ENCODE data around the gene SRRM5. TPM values are rescaled to one million over a fixed set of nuclear protein-coding genes. Genes with fewer than 3 reads are reported as not detected.

SRRM5 gene
- total and polyA plus RNA-seq, 2 of the 4 experiments (the other 2 are of a cell fraction), result 0.10 TPM; not detected in 1

GRCh38 chr19:43664018-43664417 is 52.1 kb downstream of the SRRM5 start:
- Histone ChIP-seq H2AFZ (replicated peaks; ENCODE audit: low read length, poor library complexity) (no peak overlapping the region), H3K4me2 (ENCODE audit: low read depth, low read length) (no peak overlapping the region), H3K9me1 (ENCODE audit: insufficient read depth, low read length) (peaks cover 18% of the 10 kb centered on the region), H3K27ac (ENCODE audit: insufficient read depth, low read length) (no peak overlapping the region), H2AK5ac (ENCODE audit: low read depth, low read length) (no peak overlapping the region), H3K4me1 (ENCODE audit: control insufficient read depth, insufficient read depth, low read length) (peaks cover 8% of the 10 kb centered on the region), H3K14ac (replicated peaks; ENCODE audit: low read depth, low read length) (no peak overlapping the region), H3K79me1 (ENCODE audit: low read depth in 1 of 2, low read length in 2 of 2) (peaks cover 52 to 74% of the 10 kb centered on the region in 2 experiments), H3K9ac (ENCODE audit: low read depth, low read length) (no peak overlapping the region), H3K56ac (ENCODE audit: extremely low read depth, insufficient read depth, low read length) (no peak overlapping the region), H3K18ac (ENCODE audit: low read depth, low read length) (no peak overlapping the region), H3K4me3 (ENCODE audit: insufficient read depth, low read depth, low read length) (no peak overlapping the region), H2BK20ac (ENCODE audit: low read depth, low read length) (no peak overlapping the region), H2AK9ac (replicated peaks; ENCODE audit: low read depth, low read length, poor library complexity) (no peak overlapping the region), H2BK15ac (ENCODE audit: low read depth, low read length) (no peak overlapping the region), H3K36me3 (ENCODE audit: control insufficient read depth, insufficient read depth, low read length) (peaks cover 52% of the 10 kb centered on the region), H3K27me3 (ENCODE audit: control insufficient read depth, insufficient read depth, low read length) (no peaks in the 10 kb centered on the region), H3K23ac (ENCODE audit: low read depth, low read length) (no peak overlapping the region), H4K91ac (ENCODE audit: insufficient read depth, low read depth, low read length) (no peak overlapping the region), H4K5ac (ENCODE audit: low read depth, low read length) (no peak overlapping the region), H3K9me3 (ENCODE audit: control insufficient read depth, insufficient read depth, low read length) (no peaks in the 10 kb centered on the region), H2BK120ac (ENCODE audit: low read depth, low read length) (no peak overlapping the region), H2BK5ac (ENCODE audit: low read depth, low read length, poor library complexity, severe bottlenecking) (no peak overlapping the region), H4K20me1 (ENCODE audit: insufficient read depth, low read length) (peaks cover 62% of the 10 kb centered on the region), H4K8ac (ENCODE audit: low read depth in 2 of 2, low read length in 2 of 2) (no peak overlapping the region), H3K4ac (ENCODE audit: low read depth, low read length) (no peak overlapping the region)
- in situ Hi-C loops (cut with MboI; ENCODE audit: low sequenced_read_pairs), result no loop called here
- ATAC-seq (ENCODE audit: low read depth) (no peak), DNase-seq (no peak)
- ChIA-PET POLR2A (ENCODE audit: unreplicated experiment) (no interaction called here), CTCF (no interaction called here)
- dilution Hi-C loops (cut with HindIII; ENCODE audit: low sequenced_read_pairs, unreplicated experiment), result no loop called here
- WGBS, 2 experiments (ENCODE audit: extremely low coverage in 2 of 2, insufficient read length in 1 of 2), result no CpG with 5 or more reads among the region's 7 CpGs
- no TSS peak for BruUV-seq (replicated peaks)
- intact Hi-C loops (cut with micrococcal nuclease), result loop anchor here (10.0 kb wide), 1 partner anchor 559 kb away; no protein-coding TSS in a partner anchor
- no peak for TF ChIP-seq RFX5 (IDR thresholded peaks at IDR 0.05; ENCODE audit: low read depth, low read length)
- TF ChIP-seq, protein P1, sequence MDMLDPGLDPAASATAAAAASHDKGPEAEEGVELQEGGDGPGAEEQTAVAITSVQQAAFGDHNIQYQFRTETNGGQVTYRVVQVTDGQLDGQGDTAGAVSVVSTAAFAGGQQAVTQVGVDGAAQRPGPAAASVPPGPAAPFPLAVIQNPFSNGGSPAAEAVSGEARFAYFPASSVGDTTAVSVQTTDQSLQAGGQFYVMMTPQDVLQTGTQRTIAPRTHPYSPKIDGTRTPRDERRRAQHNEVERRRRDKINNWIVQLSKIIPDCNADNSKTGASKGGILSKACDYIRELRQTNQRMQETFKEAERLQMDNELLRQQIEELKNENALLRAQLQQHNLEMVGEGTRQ (IDR thresholded peaks at IDR 0.05; ENCODE audit: low read depth, low read length), result no peak
- TF ChIP-seq SMC3 (IDR thresholded peaks at IDR 0.05; ENCODE audit: low read depth, low read length), result no peak
- no peak for TF ChIP-seq MXI1 (IDR thresholded peaks at IDR 0.05; ENCODE audit: borderline replicate concordance, low read depth, low read length)
- TF ChIP-seq RAD21 (IDR thresholded peaks at IDR 0.05; ENCODE audit: low read length), result no peak
- no peak for TF ChIP-seq POLR2A (IDR thresholded peaks at IDR 0.05; ENCODE audit: low read depth, low read length)
- TF ChIP-seq MAFK (IDR thresholded peaks at IDR 0.05; ENCODE audit: low read depth, low read length), result no peak
- no peak for TF ChIP-seq NFE2L2 (IDR thresholded peaks at IDR 0.05; ENCODE audit: low read depth, low read length)
- no peak for TF ChIP-seq CEBPB (IDR thresholded peaks at IDR 0.05; ENCODE audit: low read depth, low read length)
- TF ChIP-seq MAZ (IDR thresholded peaks at IDR 0.05; ENCODE audit: borderline replicate concordance, low read depth, low read length), result no peak

Small RNA genes within 50 kb of the gene (microRNA-seq; reads per million reads assigned to microRNA genes)
- gene RN7SL368P (ENCODE audit: insufficient read depth, insufficient read length), result not detected

Small RNA genes within 50 kb of the gene (small RNA-seq; reads per million reads assigned to genes)
- 0 reads per million in 5 experiments for gene RN7SL368P

Other genes starting within 250 kb of the SRRM5 start
- gene TEX101, start 197.2 kb upstream of the SRRM5 start, total RNA-seq (2012; rRNA removed), result not detected in 2 replicates
- gene TEX101, start 197.2 kb upstream of the SRRM5 start, polyA plus RNA-seq (2012; rRNA removed), result not detected in 2 replicates
- gene LYPD3, start 146.5 kb upstream of the SRRM5 start, total RNA-seq (2012; rRNA removed), result 0.18 TPM in 1 of 2 replicates, not detected in the other
- gene LYPD3, start 146.5 kb upstream of the SRRM5 start, polyA plus RNA-seq (2012; rRNA removed), result 1.1 TPM in 2 replicates
- 2.9 and 3.3 TPM in 2 replicates for gene PHLDB3, start 107.3 kb upstream of the SRRM5 start, total RNA-seq (2012; rRNA removed)
- gene PHLDB3, start 107.3 kb upstream of the SRRM5 start, polyA plus RNA-seq (2012; rRNA removed), result 10.6 and 12.4 TPM in 2 replicates
- 141 and 161 TPM in 2 replicates for gene ETHE1, start 84.9 kb upstream of the SRRM5 start, total RNA-seq (2012; rRNA removed)
- gene ETHE1, start 84.9 kb upstream of the SRRM5 start, polyA plus RNA-seq (2012; rRNA removed), result 233 and 249 TPM in 2 replicates
- gene ZNF575, start 78.9 kb upstream of the SRRM5 start, total RNA-seq (2012; rRNA removed), result not detected in 2 replicates
- gene ZNF575, start 78.9 kb upstream of the SRRM5 start, polyA plus RNA-seq (2012; rRNA removed), result 0.77 and 0.87 TPM in 2 replicates
- gene XRCC1, start 36.6 kb upstream of the SRRM5 start, total RNA-seq (2012; rRNA removed), result 12.2 and 12.5 TPM in 2 replicates
- gene XRCC1, start 36.6 kb upstream of the SRRM5 start, polyA plus RNA-seq (2012; rRNA removed), result 21.3 and 25.9 TPM in 2 replicates
- 0.54 and 0.83 TPM in 2 replicates for gene PINLYP, start 36.3 kb upstream of the SRRM5 start, total RNA-seq (2012; rRNA removed)
- 1.0 and 1.4 TPM in 2 replicates for gene PINLYP, start 36.3 kb upstream of the SRRM5 start, polyA plus RNA-seq (2012; rRNA removed)
- gene IRGQ, start 16.0 kb upstream of the SRRM5 start, total RNA-seq (2012; rRNA removed), result 9.0 and 10.8 TPM in 2 replicates
- gene IRGQ, start 16.0 kb upstream of the SRRM5 start, polyA plus RNA-seq (2012; rRNA removed), result 6.8 and 9.9 TPM in 2 replicates
- gene ZNF576, start 15.5 kb upstream of the SRRM5 start, total RNA-seq (2012; rRNA removed), result 8.6 and 13.8 TPM in 2 replicates
- gene ZNF576, start 15.5 kb upstream of the SRRM5 start, polyA plus RNA-seq (2012; rRNA removed), result 19.5 and 24.9 TPM in 2 replicates
- 9.9 and 10.3 TPM in 2 replicates for gene ZNF428, start 7.5 kb downstream of the SRRM5 start, total RNA-seq (2012; rRNA removed)
- gene ZNF428, start 7.5 kb downstream of the SRRM5 start, polyA plus RNA-seq (2012; rRNA removed), result 32.3 and 45.4 TPM in 2 replicates
- 1.7 and 2.0 TPM in 2 replicates for gene CADM4, start 27.8 kb downstream of the SRRM5 start, total RNA-seq (2012; rRNA removed)
- 4.0 and 4.9 TPM in 2 replicates for gene CADM4, start 27.8 kb downstream of the SRRM5 start, polyA plus RNA-seq (2012; rRNA removed)
- 112 and 115 TPM in 2 replicates for gene PLAUR, start 58.1 kb downstream of the SRRM5 start, total RNA-seq (2012; rRNA removed)
- gene PLAUR, start 58.1 kb downstream of the SRRM5 start, polyA plus RNA-seq (2012; rRNA removed), result 263 and 328 TPM in 2 replicates
- gene IRGC, start 104.0 kb downstream of the SRRM5 start, total RNA-seq (2012; rRNA removed), result not detected in 2 replicates
- gene IRGC, start 104.0 kb downstream of the SRRM5 start, polyA plus RNA-seq (2012; rRNA removed), result not detected in 2 replicates
- gene SMG9, start 142.9 kb downstream of the SRRM5 start, total RNA-seq (2012; rRNA removed), result 4.8 and 5.8 TPM in 2 replicates
- gene SMG9, start 142.9 kb downstream of the SRRM5 start, polyA plus RNA-seq (2012; rRNA removed), result 21.4 and 24.3 TPM in 2 replicates
- gene KCNN4, start 168.9 kb downstream of the SRRM5 start, total RNA-seq (2012; rRNA removed), result 0.54 and 0.83 TPM in 2 replicates
- gene KCNN4, start 168.9 kb downstream of the SRRM5 start, polyA plus RNA-seq (2012; rRNA removed), result 0.99 and 1.2 TPM in 2 replicates
- under 0.01 and 0.36 TPM in 2 replicates for gene LYPD5, start 190.4 kb downstream of the SRRM5 start, total RNA-seq (2012; rRNA removed)
- gene LYPD5, start 190.4 kb downstream of the SRRM5 start, polyA plus RNA-seq (2012; rRNA removed), result 0.27 and 0.31 TPM in 2 replicates
- 5.0 and 10.3 TPM in 2 replicates for gene ZNF283, start 215.2 kb downstream of the SRRM5 start, total RNA-seq (2012; rRNA removed)
- gene ZNF283, start 215.2 kb downstream of the SRRM5 start, polyA plus RNA-seq (2012; rRNA removed), result 1.2 and 2.1 TPM in 2 replicates